ENCODE measurements around the gene TRIM7. TPM values are rescaled to one million over a fixed set of nuclear protein-coding genes. Genes with fewer than 3 reads are reported as not detected.

The TRIM7 gene
- total RNA-seq, 1 experiment from 2014 or later: 28.1 TPM

DNA sequence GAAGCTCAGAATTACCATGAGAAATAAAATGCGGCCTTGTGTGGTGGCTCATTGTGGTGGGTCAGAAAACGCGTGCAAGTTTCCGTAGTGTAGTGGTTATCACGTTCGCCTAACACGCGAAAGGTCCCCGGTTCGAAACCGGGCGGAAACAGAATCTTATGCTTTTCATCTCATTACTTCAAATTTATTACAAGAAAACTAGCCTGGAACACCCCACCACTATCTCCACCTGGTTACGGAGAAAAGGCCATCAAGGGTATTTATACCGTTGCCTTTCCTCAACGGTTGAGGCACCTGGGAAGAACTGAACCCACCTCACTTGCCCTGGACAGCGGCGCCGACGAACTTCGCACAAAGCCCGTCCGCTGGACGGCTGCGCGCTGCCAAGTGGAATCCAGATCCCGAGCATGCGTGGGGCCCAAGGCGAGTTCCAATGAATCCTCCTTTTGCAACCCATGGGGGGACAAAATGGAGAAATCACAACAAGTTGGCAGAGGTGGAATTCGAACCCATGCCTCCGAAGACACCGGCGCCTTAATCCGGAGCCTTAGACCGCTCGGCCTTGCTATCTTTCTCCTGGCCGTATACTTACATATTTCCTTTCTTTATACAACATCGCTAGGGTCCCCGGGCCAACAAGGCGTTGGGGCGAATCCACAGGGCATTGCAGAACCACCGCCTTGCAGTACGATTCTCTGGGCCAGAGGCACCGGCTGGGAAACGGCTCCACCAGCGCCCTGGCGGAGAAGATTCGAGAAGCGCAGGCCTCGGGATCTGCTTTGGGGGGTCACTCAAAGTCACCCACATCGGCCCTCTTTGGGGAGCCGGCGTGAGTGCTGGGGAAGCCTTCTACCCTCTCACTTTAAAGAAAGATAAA lies 40.7 kb downstream of the TRIM7 start:
- Histone ChIP-seq H3K27ac (ENCODE audit: low read length) (no peak overlapping the region), H3K9me2 (replicated peaks; ENCODE audit: low read length) (no peaks in the 10 kb centered on the region), H3K9me3 (ENCODE audit: low read length) (no peaks in the 10 kb centered on the region), H2AFZ (ENCODE audit: low read length) (no peak overlapping the region), H3K9ac (ENCODE audit: low read length) (no peak overlapping the region), H3F3A (ENCODE audit: low read length, unreplicated experiment) (no peaks in the 10 kb centered on the region), H3K4me3 (ENCODE audit: low read length) (no peak overlapping the region), H3K4me1 (ENCODE audit: insufficient read depth, low read length) (peaks cover 20% of the 10 kb centered on the region; the same call in 1 of the 2 replicates), H3K79me2 (ENCODE audit: low read length) (no peaks in the 10 kb centered on the region), H3K4me2 (ENCODE audit: low read length) (no peak overlapping the region), H3K27me3 (ENCODE audit: low read length) (no peaks in the 10 kb centered on the region), H3K36me3 (ENCODE audit: low read depth, low read length) (no peaks in the 10 kb centered on the region), H4K20me1 (ENCODE audit: low read length) (no peaks in the 10 kb centered on the region)
- ChIA-PET POLR2A (ENCODE audit: unreplicated experiment) (no interaction called here), CTCF (no interaction called here)
- TF ChIP-seq EZH2phosphoT487 (IDR thresholded peaks at IDR 0.05; ENCODE audit: borderline replicate concordance, low read length) (no peak), EZH2 (IDR thresholded peaks at IDR 0.05; ENCODE audit: low read length, unreplicated experiment) (no peak)
- TF ChIP-seq, protein P1, sequence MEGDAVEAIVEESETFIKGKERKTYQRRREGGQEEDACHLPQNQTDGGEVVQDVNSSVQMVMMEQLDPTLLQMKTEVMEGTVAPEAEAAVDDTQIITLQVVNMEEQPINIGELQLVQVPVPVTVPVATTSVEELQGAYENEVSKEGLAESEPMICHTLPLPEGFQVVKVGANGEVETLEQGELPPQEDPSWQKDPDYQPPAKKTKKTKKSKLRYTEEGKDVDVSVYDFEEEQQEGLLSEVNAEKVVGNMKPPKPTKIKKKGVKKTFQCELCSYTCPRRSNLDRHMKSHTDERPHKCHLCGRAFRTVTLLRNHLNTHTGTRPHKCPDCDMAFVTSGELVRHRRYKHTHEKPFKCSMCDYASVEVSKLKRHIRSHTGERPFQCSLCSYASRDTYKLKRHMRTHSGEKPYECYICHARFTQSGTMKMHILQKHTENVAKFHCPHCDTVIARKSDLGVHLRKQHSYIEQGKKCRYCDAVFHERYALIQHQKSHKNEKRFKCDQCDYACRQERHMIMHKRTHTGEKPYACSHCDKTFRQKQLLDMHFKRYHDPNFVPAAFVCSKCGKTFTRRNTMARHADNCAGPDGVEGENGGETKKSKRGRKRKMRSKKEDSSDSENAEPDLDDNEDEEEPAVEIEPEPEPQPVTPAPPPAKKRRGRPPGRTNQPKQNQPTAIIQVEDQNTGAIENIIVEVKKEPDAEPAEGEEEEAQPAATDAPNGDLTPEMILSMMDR (conservative IDR thresholded peaks at IDR 0.05; ENCODE audit: low read depth, low read length): no peak
- intact Hi-C loops (cut with micrococcal nuclease): no loop called here
- no TSS peak for BruUV-seq (replicated peaks)
- DNase-seq (no peak), ATAC-seq (no peak)

DNA sequence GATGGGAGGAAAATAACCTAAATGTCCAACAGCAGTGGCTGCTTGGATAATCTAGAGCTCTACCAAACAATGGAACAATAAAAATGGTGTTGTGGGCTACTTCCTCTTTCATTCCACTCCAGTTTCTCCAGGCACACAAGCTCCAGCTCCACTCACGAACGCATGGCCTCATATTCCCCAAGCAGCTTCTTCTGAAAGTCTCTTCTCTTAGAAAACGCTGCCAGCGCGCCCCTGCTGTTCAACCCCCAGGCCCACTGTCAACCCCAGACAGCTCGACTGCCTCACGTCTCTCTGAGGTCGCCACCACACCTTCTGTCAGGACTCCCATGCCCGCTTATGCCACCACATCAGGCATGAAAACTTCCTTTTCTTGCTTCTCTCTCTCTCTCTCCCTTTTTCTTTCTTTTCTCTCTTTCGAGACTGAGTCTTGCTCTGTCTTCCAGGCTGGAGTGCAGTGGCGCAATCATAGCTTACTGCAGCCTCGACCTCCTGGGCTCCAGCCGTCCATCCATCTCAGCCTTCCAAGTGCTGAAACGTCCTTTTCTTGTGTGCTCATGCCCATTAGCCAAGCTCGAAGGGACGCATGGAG lies 41.4 kb downstream of the TRIM7 start:
- ChIA-PET POLR2A (ENCODE audit: unreplicated experiment) (no interaction called here), CTCF (no interaction called here)
- no peaks in the 10 kb centered on the region for H3K9me2 ChIP-seq (replicated peaks; ENCODE audit: low read length)

More for the DNA sequence above, 41.4 kb downstream of the TRIM7 start:
- Histone ChIP-seq H3K36me3 (ENCODE audit: low read depth, low read length) (no peaks in the 10 kb centered on the region), H3K27ac (ENCODE audit: low read length) (no peak overlapping the region), H4K20me1 (ENCODE audit: low read length) (no peaks in the 10 kb centered on the region), H3K27me3 (ENCODE audit: low read length) (no peaks in the 10 kb centered on the region), H3K79me2 (ENCODE audit: low read length) (no peaks in the 10 kb centered on the region), H3K4me2 (ENCODE audit: low read length) (no peak overlapping the region), H2AFZ (ENCODE audit: low read length) (no peak overlapping the region), H3K4me1 (ENCODE audit: insufficient read depth, low read length) (peaks cover 20% of the 10 kb centered on the region; the same call in 1 of the 2 replicates), H3F3A (ENCODE audit: low read length, unreplicated experiment) (no peaks in the 10 kb centered on the region), H3K4me3 (ENCODE audit: low read length) (no peak overlapping the region), H3K9ac (ENCODE audit: low read length) (no peak overlapping the region), H3K9me3 (ENCODE audit: low read length) (no peaks in the 10 kb centered on the region)
- DNase-seq: no peak
- no peak for TF ChIP-seq EZH2 (IDR thresholded peaks at IDR 0.05; ENCODE audit: low read length, unreplicated experiment)
- no peak for TF ChIP-seq EZH2phosphoT487 (IDR thresholded peaks at IDR 0.05; ENCODE audit: borderline replicate concordance, low read length)
- TF ChIP-seq, protein P1 (conservative IDR thresholded peaks at IDR 0.05; ENCODE audit: low read depth, low read length): no peak
- no peak for ATAC-seq
- no TSS peak for BruUV-seq (replicated peaks)
- intact Hi-C loops (cut with micrococcal nuclease): no loop called here
